GM19043 (cell line): Measurements from ENCODE around the gene ST8SIA4.
"Not testable (repeated sequence)": the region's sequence is repeated elsewhere in the genome, so short reads cannot be mapped to it uniquely, and the experiment has no call there.

Experiments used
- ATAC-seq: cut with Tn5 transposase; IDR thresholded peaks from one replicate; pipeline ENCODE4 v1.9.1; 2021; ENCODE audit warnings: low read depth; ENCODE audit not compliant: unreplicated experiment

The ST8SIA4 gene

GRCh38 chr5:100789694-100790093 lies 113.4 kb downstream of the ST8SIA4 start:
- ATAC-seq, result no peak

DNA sequence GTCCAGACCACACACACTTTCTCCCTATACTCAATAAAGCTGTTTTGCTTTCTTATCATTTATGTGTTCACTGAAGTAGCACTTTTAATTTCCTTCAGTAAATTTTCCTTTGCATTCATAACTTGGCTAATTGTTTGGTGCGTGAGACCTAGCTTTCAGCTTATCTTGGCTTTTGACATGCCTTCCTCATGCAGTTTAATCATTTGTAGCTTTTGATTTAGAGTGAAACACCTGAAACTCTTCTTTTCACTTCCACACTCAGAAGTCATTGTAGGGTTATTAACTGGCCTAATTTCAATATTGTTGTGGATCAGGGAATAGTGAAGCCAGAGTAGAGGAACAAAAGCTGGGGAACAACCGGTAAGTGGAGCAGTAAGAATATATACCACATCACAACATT lies 114.7 kb downstream of the ST8SIA4 start:
- peak; percentile 35 for ATAC-seq

- ATAC-seq, result peak; percentile 70
Measured at GRCh38 chr5:100787648-100788047, 115.4 kb downstream of the ST8SIA4 start.

GRCh38 chr5:100785536-100785935 lies 117.5 kb downstream of the ST8SIA4 start:
- ATAC-seq, result not testable (repeated sequence)

GRCh38 chr5:100780376-100780870 lies 122.7 kb downstream of the ST8SIA4 start:
- peak; percentile 60 for ATAC-seq

- ATAC-seq, result peak; percentile 17
Measured at GRCh38 chr5:100779669-100780375, 123.3 kb downstream of the ST8SIA4 start.

GRCh38 chr5:100777680-100778300 lies 125.3 kb downstream of the ST8SIA4 start:
- peak; percentile 71 for ATAC-seq

DNA sequence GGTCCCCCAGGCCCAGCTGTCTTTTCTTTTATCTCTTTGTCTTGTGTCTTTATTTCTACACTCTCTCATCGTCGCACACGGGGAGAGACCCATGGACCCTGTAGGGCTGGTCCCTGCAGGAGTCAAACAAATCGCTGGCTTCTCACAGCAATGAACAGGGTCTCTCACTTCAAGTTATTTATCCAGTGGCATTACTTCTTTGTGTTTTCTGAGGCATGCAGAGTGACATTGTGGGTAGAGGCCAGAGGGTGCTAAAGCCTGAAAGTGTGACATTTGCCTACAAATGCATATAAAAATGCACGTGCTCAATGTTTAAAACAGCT lies 127.6 kb downstream of the ST8SIA4 start:
- ATAC-seq, result no peak

DNA sequence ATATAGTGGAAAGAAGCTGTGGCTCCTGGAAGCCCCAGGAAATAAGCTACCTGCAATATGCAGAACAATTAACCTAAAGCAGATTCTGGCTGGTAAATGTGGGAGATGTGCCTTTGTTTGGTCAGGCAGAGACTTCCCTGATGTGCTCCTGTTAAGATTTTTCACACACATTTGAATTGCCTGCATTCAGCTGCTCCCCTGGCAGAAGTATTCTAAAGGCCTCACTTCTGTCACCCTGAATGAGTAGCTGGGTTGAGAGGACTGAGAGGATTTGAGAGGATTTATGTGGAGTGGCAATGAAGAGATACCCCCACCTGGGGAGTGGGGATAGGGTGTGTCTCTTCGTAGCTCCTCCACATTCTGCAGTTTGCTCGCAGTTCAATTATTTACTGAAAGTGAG lies 130.5 kb downstream of the ST8SIA4 start:
- ATAC-seq, result no peak

- ATAC-seq, result no peak
Measured at GRCh38 chr5:100772006-100772405, 131.1 kb downstream of the ST8SIA4 start.

DNA sequence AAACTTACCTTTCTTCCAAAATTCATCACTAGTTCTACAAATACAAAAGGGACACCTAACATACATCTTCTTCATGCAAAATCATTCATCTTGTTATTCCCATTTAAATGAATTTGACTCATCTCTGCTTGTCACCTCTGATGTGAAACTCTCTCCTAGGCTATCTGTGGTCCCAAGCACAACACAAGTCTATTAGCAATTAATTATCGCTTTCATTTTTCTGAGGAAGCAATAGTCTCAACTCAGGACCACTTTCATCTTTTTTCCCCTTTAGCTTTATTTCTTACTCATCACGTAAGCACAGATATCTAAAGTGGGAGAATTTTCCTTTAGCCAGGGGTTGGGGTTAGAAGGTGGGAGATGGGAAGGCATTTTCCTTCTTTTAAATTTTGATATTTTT lies 131.9 kb downstream of the ST8SIA4 start:
- ATAC-seq, result no peak

DNA sequence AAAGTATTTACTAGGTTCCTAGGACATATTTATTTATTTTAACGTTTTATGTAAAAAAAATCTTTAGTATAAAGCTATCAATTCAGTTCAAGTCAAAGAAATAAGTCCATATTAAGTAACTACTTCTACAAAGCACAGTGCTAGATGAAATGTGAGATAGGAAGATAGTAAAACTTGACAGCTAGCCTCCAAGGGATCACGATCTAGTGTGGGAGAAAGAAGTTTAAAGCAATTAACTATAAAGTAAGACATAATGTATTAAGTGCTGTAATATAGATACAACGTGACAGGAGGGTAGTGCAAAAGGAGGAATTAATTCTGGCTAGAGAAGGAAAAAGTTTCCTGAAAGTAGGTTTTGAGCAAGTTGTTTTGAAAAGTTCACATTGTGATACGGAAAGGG lies 134.9 kb downstream of the ST8SIA4 start:
- no peak for ATAC-seq

GRCh38 chr5:100762995-100763394 lies 140.1 kb downstream of the ST8SIA4 start:
- no peak for ATAC-seq

DNA sequence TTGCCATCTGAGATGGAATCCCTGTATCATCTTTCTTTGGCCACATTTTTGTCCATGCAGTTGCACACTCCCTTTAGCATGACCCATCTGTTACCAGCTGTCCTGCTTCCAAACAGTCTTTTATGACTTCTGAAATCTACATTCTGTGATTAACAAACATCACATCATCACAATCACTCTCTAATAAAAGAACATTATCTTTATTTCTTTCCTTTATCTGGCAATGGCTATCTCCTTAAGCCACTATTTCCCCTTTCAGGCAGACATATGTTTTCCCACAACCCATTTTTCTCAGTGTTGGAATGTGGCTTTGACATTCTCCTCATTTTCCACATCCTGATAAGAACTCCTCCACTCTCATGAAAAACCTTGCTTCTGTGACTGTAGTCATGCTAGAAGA lies 141.0 kb downstream of the ST8SIA4 start:
- ATAC-seq, result no peak

- ATAC-seq, result no peak
Measured at GRCh38 chr5:100761192-100761591, 141.9 kb downstream of the ST8SIA4 start.

GRCh38 chr5:100760688-100761087 lies 142.4 kb downstream of the ST8SIA4 start:
- no peak for ATAC-seq

GRCh38 chr5:100758780-100759179 lies 144.3 kb downstream of the ST8SIA4 start:
- ATAC-seq, result no peak

DNA sequence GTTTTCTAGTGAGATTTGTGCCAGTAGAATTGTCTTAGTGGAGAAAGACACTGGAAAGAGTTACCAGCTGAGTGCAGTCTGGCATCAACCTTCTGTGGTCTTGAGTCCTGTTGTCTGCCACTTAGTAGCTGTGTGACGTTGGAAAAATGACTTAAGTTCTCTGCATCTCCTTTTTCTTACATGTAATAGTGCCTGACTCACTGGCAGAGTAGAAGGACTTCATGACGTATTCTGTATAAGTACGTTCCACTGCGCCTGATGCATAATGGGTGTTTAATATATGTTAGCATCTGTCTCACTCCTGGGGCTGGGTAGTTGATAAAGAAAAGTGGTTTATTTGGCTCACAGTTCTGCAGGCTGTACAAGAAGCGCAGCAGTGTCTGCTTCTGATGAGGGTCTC lies 144.8 kb downstream of the ST8SIA4 start:
- no peak for ATAC-seq

GRCh38 chr5:100757618-100758017 lies 145.5 kb downstream of the ST8SIA4 start:
- no peak for ATAC-seq
